Measurements from ENCODE around the gene ID3. TPM values are rescaled to one million over a fixed set of nuclear protein-coding genes. Genes with fewer than 3 reads are reported as not detected.

The ID3 gene
- total RNA-seq, 2 donors from 2014 or later: 65.9 to 118 TPM

DNA sequence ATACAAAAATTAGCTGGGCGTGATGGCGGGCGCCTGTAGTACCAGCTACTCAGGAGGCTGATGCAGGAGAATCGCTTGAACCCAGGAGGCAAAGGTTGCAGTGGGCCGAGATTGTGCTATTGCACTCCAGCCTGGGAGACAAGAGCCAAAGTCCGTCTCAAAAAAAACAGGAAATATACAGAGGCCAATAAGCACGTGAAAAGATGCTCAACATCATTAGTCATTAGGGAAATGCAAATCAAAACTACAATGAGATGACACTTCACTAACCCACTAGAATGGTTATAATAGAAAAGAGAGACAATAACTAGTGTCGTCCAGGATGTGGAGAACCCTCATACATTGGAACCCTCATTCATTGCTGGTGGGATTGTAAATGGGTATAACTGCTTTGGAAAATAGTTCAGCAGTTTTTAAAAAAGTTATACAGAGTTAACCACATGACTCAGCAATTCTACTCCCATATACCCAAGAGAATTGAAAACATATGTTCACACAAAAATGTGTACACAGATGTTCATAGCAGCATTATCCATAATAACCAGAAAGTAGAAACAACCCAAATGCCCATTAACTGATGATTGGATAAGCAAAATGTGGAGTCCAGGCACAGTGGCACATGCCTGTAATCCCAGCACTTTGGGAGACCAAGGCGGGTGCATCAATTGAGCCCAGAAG, 21.9 kb downstream of the ID3 start:
- peaks cover 10% of the 10 kb centered on the region for H3K4me1 ChIP-seq
- intact Hi-C loops (cut with DNase I): loop anchor here (5.0 kb wide), 1 partner anchor 45 kb away; no protein-coding TSS in a partner anchor

DNA sequence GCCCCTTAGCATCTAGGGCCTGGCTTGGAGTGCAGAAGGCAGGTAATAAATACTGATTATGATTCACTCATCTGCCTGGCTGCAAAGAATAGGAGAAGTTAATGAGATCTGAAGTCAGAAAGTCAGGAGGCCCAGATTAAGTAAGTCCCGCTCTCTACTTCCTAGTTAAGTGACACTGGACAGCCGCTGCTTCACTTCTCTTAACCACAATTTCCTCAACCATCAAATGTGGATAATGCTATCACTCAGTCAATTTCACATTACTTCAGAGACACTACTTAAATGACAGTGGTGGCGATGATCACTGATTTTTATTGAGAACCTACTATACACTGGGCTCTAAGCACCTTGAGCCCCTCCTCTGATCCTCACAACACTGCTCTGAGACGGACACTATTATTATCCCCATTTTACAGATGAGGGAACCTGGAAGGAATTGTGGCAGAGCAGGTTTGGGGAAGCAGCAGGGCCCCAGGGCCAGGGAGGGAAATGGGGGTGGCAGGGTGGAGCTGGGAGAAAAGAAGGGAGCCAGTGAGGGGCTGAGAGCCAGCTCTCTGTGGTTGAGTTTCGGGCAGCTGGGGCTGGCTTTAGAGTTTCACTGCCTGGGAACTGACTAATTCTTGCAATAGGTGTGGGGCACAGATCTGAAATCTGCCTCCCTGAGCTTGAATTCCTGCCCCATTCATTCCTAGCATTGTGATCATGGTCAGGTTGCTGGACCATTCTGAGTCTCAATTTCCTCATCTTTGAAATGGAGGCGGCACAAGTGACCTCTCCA, 25.9 kb downstream of the ID3 start:
- intact Hi-C loops (cut with DNase I): no loop called here
- ATAC-seq: no peak

More for the DNA sequence above, 21.9 kb downstream of the ID3 start:
- 64 to 73% methylated on average over 9 of the region's 9 CpGs for WGBS, 2 donors
- Histone ChIP-seq H3K36me3 (replicated peaks in 1 of 2; ENCODE audit: insufficient read depth in 1 of 2, low read depth in 2 of 2) (no peaks in the 10 kb centered on the region), H3K9me3 (no peaks in the 10 kb centered on the region), H3K4me3 (no peak overlapping the region), H3K27me3 (no peaks in the 10 kb centered on the region), H3K27ac (no peak overlapping the region)
- DNase-seq: no peak
- no peak for TF ChIP-seq POLR2A (IDR thresholded peaks at IDR 0.05)
- TF ChIP-seq CTCF (IDR thresholded peaks at IDR 0.05): no peak
- no peak for ATAC-seq

GRCh38 chr1:23531562-23532094, 27.7 kb downstream of the ID3 start:
- no peaks in the 10 kb centered on the region for H3K9me3 ChIP-seq
- no peak overlapping the region for H3K4me3 ChIP-seq
- no peak for ATAC-seq
- H3K27me3 ChIP-seq: no peaks in the 10 kb centered on the region
- intact Hi-C loops (cut with DNase I): no loop called here
- DNase-seq: no peak
- no peak for TF ChIP-seq POLR2A (IDR thresholded peaks at IDR 0.05)
- no peak for TF ChIP-seq CTCF (IDR thresholded peaks at IDR 0.05)
- peak overlapping the region in 2 of 4 donors; percentile 2 to 22 for H3K27ac ChIP-seq
- H3K4me1 ChIP-seq: peaks cover 31% of the 10 kb centered on the region
- no peaks in the 10 kb centered on the region for H3K36me3 ChIP-seq (replicated peaks in 1 of 2; ENCODE audit: insufficient read depth in 1 of 2, low read depth in 2 of 2)
- 31 to 38% methylated on average over 3 to 5 of the region's 5 CpGs for WGBS, 2 donors

More for the DNA sequence above, 25.9 kb downstream of the ID3 start:
- no peaks in the 10 kb centered on the region for H3K27me3 ChIP-seq
- no peak overlapping the region for H3K4me3 ChIP-seq
- no peak for TF ChIP-seq POLR2A (IDR thresholded peaks at IDR 0.05)
- TF ChIP-seq CTCF (IDR thresholded peaks at IDR 0.05): no peak
- WGBS, 2 donors: 82 to 91% methylated on average over 6 of the region's 6 CpGs
- H3K27ac ChIP-seq: no peak overlapping the region
- peak in 1 of 4 donors; percentile 37 for DNase-seq
- no peaks in the 10 kb centered on the region for H3K36me3 ChIP-seq (replicated peaks in 1 of 2; ENCODE audit: insufficient read depth in 1 of 2, low read depth in 2 of 2)
- H3K4me1 ChIP-seq: peaks cover 22% of the 10 kb centered on the region
- H3K9me3 ChIP-seq: no peaks in the 10 kb centered on the region

DNA sequence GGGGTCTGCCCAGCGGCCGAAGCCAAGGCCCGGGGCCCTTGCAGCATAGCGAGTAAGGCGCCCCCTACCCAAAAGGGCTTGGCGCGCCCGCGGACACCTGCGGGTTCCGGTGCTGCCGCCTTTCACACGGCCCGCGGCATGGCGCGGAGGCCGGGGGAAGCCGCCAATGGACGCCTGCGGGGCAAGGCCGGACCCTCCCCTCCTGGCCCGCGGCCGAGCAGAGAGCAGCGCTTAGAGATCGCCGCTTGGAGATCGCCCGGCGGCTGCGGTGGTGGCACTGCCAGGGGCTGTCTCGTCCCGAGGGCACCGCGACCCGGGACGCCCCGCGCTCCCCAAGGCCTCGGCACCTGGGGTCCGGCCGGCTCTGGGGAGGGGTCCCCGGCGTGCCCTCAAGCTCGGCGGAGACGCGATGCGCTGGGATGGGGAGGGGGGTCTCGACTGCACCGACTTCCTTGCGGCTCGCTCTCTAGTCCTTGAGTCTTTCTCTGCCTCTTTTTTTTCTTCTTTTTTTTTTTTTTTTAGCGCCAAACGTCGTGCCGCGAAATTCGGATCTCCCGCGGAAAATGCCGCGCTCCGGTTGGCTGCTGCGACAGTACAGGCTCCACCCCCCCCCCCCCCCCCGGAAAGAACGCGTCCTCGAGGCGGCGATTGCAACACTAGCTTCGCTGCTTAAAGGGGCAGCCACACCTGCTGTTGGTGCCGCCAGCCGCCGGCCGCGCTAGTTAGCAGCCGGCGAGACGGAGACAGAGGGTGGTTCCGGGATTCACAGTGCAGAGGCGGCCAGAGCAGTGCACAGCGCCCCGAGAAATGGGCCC, 28.3 kb downstream of the ID3 start, which contains the start of gene E2F2:
Gene E2F2 (minus strand): TSS at position 487 of the 815 bp plus-strand sequence. CDS start 440 bp downstream, at position 47.
- H3K27me3 ChIP-seq: no peaks in the 10 kb centered on the region
- peak within 1 kb of the TSS in 2 of 4 donors; percentile 2 to 22 for H3K27ac ChIP-seq
- WGBS, 2 donors: 0 to 1% methylated on average over 36 to 85 of the region's 85 CpGs
- H3K4me3 ChIP-seq: peak within 1 kb of the TSS in 1 of 2 donors; percentile 25
- H3K36me3 ChIP-seq (replicated peaks in 1 of 2; ENCODE audit: insufficient read depth in 1 of 2, low read depth in 2 of 2): no peaks in the 10 kb centered on the region
- peaks cover 31% of the 10 kb centered on the region for H3K4me1 ChIP-seq
- TF ChIP-seq POLR2A (IDR thresholded peaks at IDR 0.05) (peak in 2 of 3 donors; percentile 24 to 38), CTCF (IDR thresholded peaks at IDR 0.05) (peak in 1 of 7 experiments; percentile 21)
- H3K9me3 ChIP-seq: no peaks in the 10 kb centered on the region
- intact Hi-C loops (cut with DNase I): no loop called here
- DNase-seq: peak; percentile 85 to 92 (median 92)
- peak; percentile 88 for ATAC-seq
